ENCODE data around the gene WNK1. TPM values are rescaled to one million over a fixed set of nuclear protein-coding genes. Genes with fewer than 3 reads are reported as not detected.

Gene WNK1
- total RNA-seq, 3 donors from 2014 or later = 173 to 192 (median 176) TPM

GRCh38 chr12:800401-800800 lies 48.0 kb downstream of the WNK1 start:
- TF ChIP-seq POLR2A (IDR thresholded peaks at IDR 0.05) = no peak
- TF ChIP-seq POLR2AphosphoS5 (IDR thresholded peaks at IDR 0.05) = no peak
- no peak for TF ChIP-seq CTCF (IDR thresholded peaks at IDR 0.05)
- no peak overlapping the region for H3K4me3 ChIP-seq
- H3K36me3 ChIP-seq = no peaks in the 10 kb centered on the region
- H3K9me3 ChIP-seq = no peaks in the 10 kb centered on the region
- intact Hi-C loops (cut with DNase I; ENCODE audit: low total_unique reads) = no loop called here
- H3K4me1 ChIP-seq = peaks cover 0 to 6% of the 10 kb centered on the region in 2 donors
- no peaks in the 10 kb centered on the region for H3K27me3 ChIP-seq
- no peak for DNase-seq (ENCODE audit: low spot score in 2 of 2)
- H3K27ac ChIP-seq = no peak overlapping the region

- TF ChIP-seq POLR2A (IDR thresholded peaks at IDR 0.05) (no peak), CTCF (IDR thresholded peaks at IDR 0.05) (no peak), POLR2AphosphoS5 (IDR thresholded peaks at IDR 0.05) (no peak)
- no peaks in the 10 kb centered on the region for H3K36me3 ChIP-seq
- H3K4me3 ChIP-seq = no peak overlapping the region
- no peaks in the 10 kb centered on the region for H3K9me3 ChIP-seq
- H3K4me1 ChIP-seq = peaks cover 0 to 6% of the 10 kb centered on the region in 2 donors
- intact Hi-C loops (cut with DNase I; ENCODE audit: low total_unique reads) = no loop called here
- no peak for DNase-seq (ENCODE audit: low spot score in 2 of 2)
- no peak overlapping the region for H3K27ac ChIP-seq
- H3K27me3 ChIP-seq = no peaks in the 10 kb centered on the region
These were observed 50.1 kb downstream of the WNK1 start for GRCh38 chr12:802242-803120.

DNA sequence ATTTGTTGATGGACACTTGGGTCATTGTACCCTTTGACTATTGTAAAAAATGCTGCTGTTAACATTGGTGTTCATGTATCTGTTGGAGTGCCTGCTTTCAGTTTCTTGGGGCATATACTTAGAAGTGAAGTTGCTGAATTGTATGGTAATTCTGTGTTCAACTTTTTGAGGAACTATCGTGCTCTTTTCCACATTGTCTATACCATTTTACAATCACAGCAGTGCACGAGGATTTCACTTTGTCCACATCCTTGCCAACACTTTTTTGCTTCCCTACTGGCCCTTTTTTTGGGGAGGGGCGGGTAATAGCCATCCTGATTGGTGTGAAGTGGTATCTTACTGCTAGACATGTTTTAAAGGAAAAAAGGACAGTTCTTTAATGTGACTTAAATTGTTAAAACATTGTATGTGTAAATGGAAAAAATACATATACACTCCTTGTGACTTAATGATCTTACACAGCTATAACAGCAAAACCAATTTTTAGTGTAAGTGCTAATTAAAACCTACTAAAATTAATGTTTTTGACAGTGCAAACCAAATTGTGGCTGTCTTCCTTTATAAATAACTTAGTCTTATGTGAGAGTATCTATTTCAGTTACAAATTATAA lies 52.7 kb downstream of the WNK1 start:
- TF ChIP-seq POLR2A (IDR thresholded peaks at IDR 0.05) (no peak), CTCF (IDR thresholded peaks at IDR 0.05) (no peak), POLR2AphosphoS5 (IDR thresholded peaks at IDR 0.05) (no peak)
- intact Hi-C loops (cut with DNase I; ENCODE audit: low total_unique reads) = no loop called here
- Histone ChIP-seq H3K27me3 (no peaks in the 10 kb centered on the region), H3K4me1 (peaks cover 0 to 6% of the 10 kb centered on the region in 2 donors), H3K27ac (no peak overlapping the region), H3K4me3 (no peak overlapping the region), H3K9me3 (no peaks in the 10 kb centered on the region), H3K36me3 (no peaks in the 10 kb centered on the region)
- DNase-seq (ENCODE audit: low spot score in 2 of 2) = no peak

DNA sequence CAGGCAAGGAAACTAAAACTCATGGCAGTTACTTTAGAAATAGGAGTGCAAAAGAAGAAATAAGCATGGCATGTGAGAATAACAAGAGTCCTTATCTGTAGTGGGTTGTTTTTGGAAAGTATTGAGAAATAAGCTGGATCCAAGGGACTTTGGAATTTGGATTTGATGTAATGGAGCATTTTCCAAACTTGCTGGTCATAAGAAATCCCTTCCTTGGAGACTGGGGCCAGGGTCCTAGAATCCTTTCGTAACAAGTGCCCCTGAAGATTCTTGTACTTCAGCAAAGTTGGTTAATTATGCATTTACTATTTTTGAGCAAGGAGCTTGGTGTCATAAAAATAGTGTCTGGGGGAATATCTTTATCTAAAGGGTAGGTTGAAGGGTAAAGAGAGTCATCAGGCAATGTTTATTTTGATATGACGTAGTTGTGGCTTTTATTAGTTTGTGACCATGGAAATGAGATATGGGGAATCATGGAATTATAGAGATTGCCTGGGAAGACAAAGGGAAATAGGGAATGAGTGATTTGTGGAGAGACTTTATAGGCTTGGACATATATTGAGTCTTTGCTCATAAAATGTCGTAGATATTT lies 53.9 kb downstream of the WNK1 start:
- TF ChIP-seq POLR2AphosphoS5 (IDR thresholded peaks at IDR 0.05) = no peak
- TF ChIP-seq POLR2A (IDR thresholded peaks at IDR 0.05) = no peak
- TF ChIP-seq CTCF (IDR thresholded peaks at IDR 0.05) = no peak
- H3K36me3 ChIP-seq = no peaks in the 10 kb centered on the region
- H3K9me3 ChIP-seq = no peaks in the 10 kb centered on the region
- H3K4me1 ChIP-seq = peaks cover 0 to 6% of the 10 kb centered on the region in 2 donors
- H3K4me3 ChIP-seq = no peak overlapping the region
- intact Hi-C loops (cut with DNase I; ENCODE audit: low total_unique reads) = no loop called here
- DNase-seq (ENCODE audit: low spot score in 2 of 2) = no peak
- H3K27ac ChIP-seq = no peak overlapping the region
- H3K27me3 ChIP-seq = no peaks in the 10 kb centered on the region

All from breast epithelium (tissue), 4 donors.